ENCODE measurements around the gene ZNF175. TPM values are rescaled to one million over a fixed set of nuclear protein-coding genes. Genes with fewer than 3 reads are reported as not detected.

ZNF175 gene
- polyA plus RNA-seq, 2 of the 4 experiments (the other 2 are of a cell fraction): 3.3 to 6.4 TPM

DNA sequence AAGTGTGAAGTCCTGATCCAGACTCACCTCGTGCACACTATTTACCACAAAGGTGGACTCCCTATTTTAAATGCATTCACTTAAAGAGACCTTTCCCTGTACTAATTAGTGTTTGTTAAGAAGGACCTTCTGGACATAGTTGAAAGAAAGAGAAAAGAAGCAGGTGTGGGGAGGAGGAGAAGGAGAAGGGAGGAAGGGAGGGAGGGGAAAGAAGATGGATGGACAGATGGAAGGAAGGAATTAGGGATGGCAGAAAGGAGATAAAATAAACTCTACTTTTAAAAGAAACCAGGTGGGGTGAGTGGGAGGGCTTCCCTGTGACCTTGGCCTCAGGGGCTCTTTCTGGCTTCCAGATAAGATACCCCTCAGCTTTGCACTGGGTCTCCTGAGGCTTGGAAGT, 21.4 kb downstream of the ZNF175 start:
- POLR2A ChIA-PET: no interaction called here

DNA sequence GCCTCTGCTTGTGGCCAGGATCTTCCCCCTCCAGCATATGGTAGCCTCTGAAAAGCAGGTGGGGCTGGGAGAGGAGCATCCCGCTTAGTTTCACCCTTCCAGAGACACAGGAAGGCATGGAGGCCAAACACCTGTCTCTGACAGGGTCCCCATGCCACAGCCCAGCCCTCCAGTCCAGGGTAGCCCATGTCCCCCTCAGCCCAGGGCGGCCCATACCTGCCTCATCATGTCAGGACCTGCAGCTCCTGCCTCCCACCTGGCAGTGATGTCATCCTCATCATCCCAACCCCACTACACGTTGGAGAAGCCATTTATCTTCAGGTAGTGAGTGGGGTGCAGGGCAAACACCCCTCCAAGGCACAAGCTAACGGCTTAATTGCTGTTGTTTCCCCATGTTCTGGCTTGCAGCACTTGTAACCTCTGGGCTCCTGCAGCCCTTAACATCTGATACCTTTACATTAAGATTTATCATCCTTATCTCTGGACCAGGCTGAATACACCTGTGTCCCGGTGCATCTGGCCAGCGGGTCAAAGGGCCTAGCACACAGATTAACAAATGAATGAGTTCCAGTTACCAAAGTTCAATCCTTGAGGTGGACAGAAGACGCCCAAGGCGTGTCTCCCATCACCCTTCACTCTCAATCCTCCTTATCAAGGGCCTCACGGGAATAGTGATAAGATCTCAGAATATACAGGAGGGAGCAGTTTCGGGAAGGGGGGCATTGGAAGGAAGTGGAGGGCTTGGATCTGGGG, 22.2 kb downstream of the ZNF175 start:
- no peak for TF ChIP-seq EHF (CRISPR knock-in tag; IDR thresholded peaks at IDR 0.05)
- no peak for TF ChIP-seq KDM5A (IDR thresholded peaks at IDR 0.05)
- TF ChIP-seq, protein P1, sequence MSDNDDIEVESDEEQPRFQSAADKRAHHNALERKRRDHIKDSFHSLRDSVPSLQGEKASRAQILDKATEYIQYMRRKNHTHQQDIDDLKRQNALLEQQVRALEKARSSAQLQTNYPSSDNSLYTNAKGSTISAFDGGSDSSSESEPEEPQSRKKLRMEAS (IDR thresholded peaks at IDR 0.05): no peak
- no peak for TF ChIP-seq MAZ (IDR thresholded peaks at IDR 0.05; ENCODE audit: borderline replicate concordance, low read depth, low read length)
- Histone ChIP-seq H3K4me2 (peak overlapping the region; percentile 78), H3K4me3 (peak overlapping the region; percentile 68), H3K27ac (peak overlapping the region; percentile 58 to 78), H3K4me1 (0 out of 3 replicates have a peak, but pooled peaks cover 3% of the 10 kb centered on the region), H3K9me3 (peaks cover 60% of the 10 kb centered on the region)
- FAIRE-seq (no peak), ATAC-seq (no peak; a peak in 1 of 6 replicates), DNase-seq (ENCODE audit: low read depth in 1 of 2, low spot score in 1 of 2) (no peak)
- 52% methylated on average over 10 of the region's 10 CpGs for WGBS (ENCODE audit: missing lambda C conversion rate)
- CTCF ChIA-PET: interaction anchor here (0.7 kb wide), 1 partner anchor 435 kb away, joined by 3 read pairs; no protein-coding TSS in a partner anchor
- POLR2A ChIA-PET: no interaction called here

More for the DNA sequence above, 21.4 kb downstream of the ZNF175 start:
- Histone ChIP-seq H3K4me2 (no peak overlapping the region), H3K9me3 (peaks cover 62% of the 10 kb centered on the region), H3K4me3 (no peak overlapping the region), H3K27ac (no peak overlapping the region), H3K4me1 (0 out of 3 replicates have a peak, but pooled peaks cover 3% of the 10 kb centered on the region)
- WGBS (ENCODE audit: missing lambda C conversion rate): 42% methylated on average over 1 of the region's 1 CpG
- no peak for FAIRE-seq
- TF ChIP-seq NPAS2 (CRISPR knock-in tag; IDR thresholded peaks at IDR 0.05; ENCODE audit: borderline replicate concordance) (no peak), RARB (CRISPR knock-in tag; IDR thresholded peaks at IDR 0.05) (no peak), MAFK (IDR thresholded peaks at IDR 0.05; ENCODE audit: partially characterized antibody) (no peak), ZFP36 (IDR thresholded peaks at IDR 0.05; ENCODE audit: borderline replicate concordance, partially characterized antibody) (no peak), RNF2 (IDR thresholded peaks at IDR 0.05; ENCODE audit: borderline replicate concordance, low read depth) (no peak), ZC3H11A (IDR thresholded peaks at IDR 0.05) (no peak), FOSL2 (IDR thresholded peaks at IDR 0.05) (no peak), FOSL2 (CRISPR knock-in tag; IDR thresholded peaks at IDR 0.05) (no peak)
- no peak for DNase-seq (ENCODE audit: low read depth in 1 of 2, low spot score in 1 of 2)
- no peak for ATAC-seq
- CTCF ChIA-PET: no interaction called here

DNA sequence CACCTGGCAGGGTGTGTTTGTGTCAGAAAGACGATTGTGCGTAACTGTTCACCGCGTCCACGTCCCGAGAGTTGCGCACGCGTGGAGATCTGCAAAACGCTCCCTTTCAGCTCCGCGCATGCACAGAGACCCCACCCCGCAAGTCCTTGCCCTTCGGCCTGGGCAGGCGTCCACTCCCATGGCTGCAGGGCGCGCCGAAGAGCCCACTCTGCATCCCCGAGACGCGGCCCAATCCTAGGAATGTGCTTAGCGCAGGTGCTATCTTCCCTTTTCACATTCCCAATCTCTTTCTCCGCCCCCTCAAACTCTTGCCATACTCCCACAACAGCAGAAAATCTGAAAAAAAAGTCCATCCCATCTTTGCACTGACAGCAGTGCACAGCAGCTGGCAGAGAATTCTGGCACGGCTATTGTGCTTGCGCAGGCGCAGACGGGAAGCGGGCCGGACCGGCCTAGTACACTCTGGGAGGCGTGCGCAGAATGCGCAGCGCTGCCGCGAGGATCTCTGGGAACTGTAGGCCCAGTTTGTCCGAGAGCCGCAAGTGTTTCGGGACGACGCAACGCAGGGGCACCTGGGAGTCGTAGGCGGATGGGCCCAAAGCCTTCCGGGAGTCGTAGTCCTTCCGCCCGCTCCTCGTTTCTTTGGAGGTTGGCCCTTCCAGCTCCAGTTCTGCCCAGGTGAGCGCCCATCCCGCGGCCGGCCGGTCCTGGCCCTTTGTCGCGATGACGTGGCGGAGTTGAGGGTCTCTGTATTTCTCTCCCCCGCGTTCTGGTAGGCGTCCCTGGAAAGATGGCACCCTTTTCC, 23.1 kb downstream of the ZNF175 start:
- ATAC-seq: peak; percentile 98 to 100
- Histone ChIP-seq H3K4me2 (peak overlapping the region; percentile 78), H3K4me1 (0 out of 3 replicates have a peak, but pooled peaks cover 3% of the 10 kb centered on the region), H3K9me3 (peaks cover 60% of the 10 kb centered on the region), H3K27ac (peak overlapping the region; percentile 65 to 82), H3K4me3 (peak overlapping the region; percentile 68)
- ChIA-PET POLR2A (interaction anchor here (1.5 kb wide), 1 partner anchor 23 kb away, joined by 6 read pairs; the partner anchor contains the start of gene ZNF175), CTCF (interaction anchor here (0.9 kb wide), 1 partner anchor 173 kb away, joined by 3 read pairs; no protein-coding TSS in a partner anchor)
- WGBS (ENCODE audit: missing lambda C conversion rate): 5% methylated on average over 57 of the region's 61 CpGs
- peak; percentile 98 for FAIRE-seq
- DNase-seq (ENCODE audit: low read depth in 1 of 2, low spot score in 1 of 2): peak; percentile 96 to 98
- TF ChIP-seq KDM5A (IDR thresholded peaks at IDR 0.05): no peak
- TF ChIP-seq, protein P2, sequence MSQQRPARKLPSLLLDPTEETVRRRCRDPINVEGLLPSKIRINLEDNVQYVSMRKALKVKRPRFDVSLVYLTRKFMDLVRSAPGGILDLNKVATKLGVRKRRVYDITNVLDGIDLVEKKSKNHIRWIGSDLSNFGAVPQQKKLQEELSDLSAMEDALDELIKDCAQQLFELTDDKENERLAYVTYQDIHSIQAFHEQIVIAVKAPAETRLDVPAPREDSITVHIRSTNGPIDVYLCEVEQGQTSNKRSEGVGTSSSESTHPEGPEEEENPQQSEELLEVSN (IDR thresholded peaks at IDR 0.05; ENCODE audit: borderline replicate concordance, low read depth): no peak; the same call in 1 of the 2 replicates
- TF ChIP-seq EHMT2 (IDR thresholded peaks at IDR 0.05; ENCODE audit: low read depth): no peak
- no peak for TF ChIP-seq TFCP2L1 (CRISPR knock-in tag; IDR thresholded peaks at IDR 0.05)
- TF ChIP-seq RNF2 (IDR thresholded peaks at IDR 0.05; ENCODE audit: borderline replicate concordance, low read depth): no peak
- TF ChIP-seq RARB (CRISPR knock-in tag; IDR thresholded peaks at IDR 0.05): no peak
- no peak for TF ChIP-seq BHLHE40 (IDR thresholded peaks at IDR 0.05; ENCODE audit: low read depth, low read length)
- no peak for TF ChIP-seq RFX5 (IDR thresholded peaks at IDR 0.05)
- TF ChIP-seq POLR2A (IDR thresholded peaks at IDR 0.05; ENCODE audit: low read length): peak; percentile 26; the same call in 1 of the 2 replicates
- TF ChIP-seq MYC (IDR thresholded peaks at IDR 0.05; ENCODE audit: borderline replicate concordance, low read length): peak; percentile 33; the same call in 1 of the 2 replicates
- no peak for TF ChIP-seq KDM1A (IDR thresholded peaks at IDR 0.05; ENCODE audit: low read depth)
- TF ChIP-seq ZSCAN20 (CRISPR knock-in tag; IDR thresholded peaks at IDR 0.05): no peak
- TF ChIP-seq EP300 (IDR thresholded peaks at IDR 0.05): no peak
- TF ChIP-seq, protein P3, sequence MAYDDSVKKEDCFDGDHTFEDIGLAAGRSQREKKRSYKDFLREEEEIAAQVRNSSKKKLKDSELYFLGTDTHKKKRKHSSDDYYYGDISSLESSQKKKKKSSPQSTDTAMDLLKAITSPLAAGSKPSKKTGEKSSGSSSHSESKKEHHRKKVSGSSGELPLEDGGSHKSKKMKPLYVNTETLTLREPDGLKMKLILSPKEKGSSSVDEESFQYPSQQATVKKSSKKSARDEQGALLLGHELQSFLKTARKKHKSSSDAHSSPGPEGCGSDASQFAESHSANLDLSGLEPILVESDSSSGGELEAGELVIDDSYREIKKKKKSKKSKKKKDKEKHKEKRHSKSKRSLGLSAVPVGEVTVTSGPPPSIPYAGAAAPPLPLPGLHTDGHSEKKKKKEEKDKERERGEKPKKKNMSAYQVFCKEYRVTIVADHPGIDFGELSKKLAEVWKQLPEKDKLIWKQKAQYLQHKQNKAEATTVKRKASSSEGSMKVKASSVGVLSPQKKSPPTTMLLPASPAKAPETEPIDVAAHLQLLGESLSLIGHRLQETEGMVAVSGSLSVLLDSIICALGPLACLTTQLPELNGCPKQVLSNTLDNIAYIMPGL (CRISPR knock-in tag; IDR thresholded peaks at IDR 0.05; ENCODE audit: borderline replicate concordance): no peak
- TF ChIP-seq RAD21 (conservative IDR thresholded peaks at IDR 0.05 in 1 of 2, IDR thresholded peaks at IDR 0.05 in 1 of 2): no peak
- TF ChIP-seq PHF8 (IDR thresholded peaks at IDR 0.05; ENCODE audit: borderline replicate concordance, low read depth): 0 out of 2 replicates have a peak, but pooled peaks have one; percentile 70
- TF ChIP-seq EHF (CRISPR knock-in tag; IDR thresholded peaks at IDR 0.05): no peak
- TF ChIP-seq HOXB13 (CRISPR knock-in tag; IDR thresholded peaks at IDR 0.05; ENCODE audit: low read depth): no peak
- TF ChIP-seq, protein P1 (IDR thresholded peaks at IDR 0.05): peak; percentile 62
- TF ChIP-seq JUN (IDR thresholded peaks at IDR 0.05): peak in 1 of 2 experiments; percentile 70; a peak in 2 of 5 replicates
- TF ChIP-seq NPAS2 (CRISPR knock-in tag; IDR thresholded peaks at IDR 0.05; ENCODE audit: borderline replicate concordance): no peak
- no peak for TF ChIP-seq NFE2L2 (conservative IDR thresholded peaks at IDR 0.05; ENCODE audit: low read length)

Data from A549 (cell line).